Measurements from ENCODE around the gene APOA5. TPM values are rescaled to one million over a fixed set of nuclear protein-coding genes. Genes with fewer than 3 reads are reported as not detected.
A peak's percentile ranks its signal among the peaks of the same experiment; 100 is the strongest.

APOA5 gene
- total and polyA plus RNA-seq, 2 donors (not counting 3 experiments of a cell fraction or from before 2014, with no cell fraction given): not detected

DNA sequence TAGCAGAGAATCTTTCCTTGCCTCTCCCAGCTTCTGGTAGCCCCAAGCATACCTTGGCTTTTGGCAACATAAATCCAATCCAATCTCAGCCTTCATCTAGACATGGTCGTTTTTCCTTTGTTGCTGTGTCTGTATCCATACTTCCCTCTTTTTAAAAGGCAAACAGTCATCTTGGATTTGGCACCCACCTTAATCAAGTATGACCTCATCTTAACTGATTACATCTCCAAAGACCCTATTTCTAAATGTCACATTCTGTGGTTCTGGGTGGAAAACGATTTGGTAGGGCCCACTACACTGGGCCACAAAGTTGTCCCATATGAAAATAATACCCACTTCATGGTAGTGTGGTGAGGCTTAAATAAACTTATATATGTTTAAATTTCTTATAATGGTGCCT is 19.7 kb downstream of the APOA5 start:
- dilution Hi-C loops (cut with MboI; ENCODE audit: extremely low pct_ligation_motif_present, low sequenced_read_pairs) (no loop called here), intact Hi-C loops (cut with micrococcal nuclease) (loop anchor here (1.0 kb wide), 1 partner anchor 16 kb away; the partner anchor contains the start of gene ZPR1)
- Histone ChIP-seq H3K9me1 (replicated peaks; ENCODE audit: control insufficient read depth, extremely low read depth, insufficient read depth, low read length) (no peaks in the 10 kb centered on the region), H4K20me1 (replicated peaks; ENCODE audit: control insufficient read depth, extremely low read depth, insufficient read depth, low read length) (no peaks in the 10 kb centered on the region), H3K36me3 (ENCODE audit: control insufficient read depth in 2 of 2, extremely low read depth in 1 of 2, insufficient read depth in 2 of 2, low read length in 2 of 2) (peaks cover 0 to 2% of the 10 kb centered on the region in 2 experiments), H2AFZ (ENCODE audit: low read depth, low read length) (no peak overlapping the region), H3K9me3 (replicated peaks; ENCODE audit: control insufficient read depth, insufficient read depth, low read length) (no peaks in the 10 kb centered on the region), H3K4me3 (replicated peaks in 1 of 3; ENCODE audit: insufficient read depth in 1 of 3, low read depth in 1 of 3, low read length in 3 of 3) (peak overlapping the region; percentile 65 to 97 (median 96)), H3K27me3 (ENCODE audit: control insufficient read depth in 2 of 2, insufficient read depth in 2 of 2, low read length in 2 of 2) (no peaks in the 10 kb centered on the region), H3K4me2 (ENCODE audit: insufficient read depth, low read length) (peak overlapping the region; percentile 97), H3K9ac (replicated peaks; ENCODE audit: extremely low read depth, insufficient read depth, low read length) (peak overlapping the region; percentile 96), H3K4me1 (ENCODE audit: control insufficient read depth, extremely low read depth, insufficient read depth, low read length) (peaks cover 12% of the 10 kb centered on the region), H3K79me2 (ENCODE audit: control insufficient read depth, insufficient read depth, low read length) (peaks cover 25% of the 10 kb centered on the region), H3K27ac (ENCODE audit: insufficient read depth, low read depth, low read length) (peak overlapping the region; percentile 89)
- peak; percentile 28 for TF ChIP-seq JUN (IDR thresholded peaks at IDR 0.05; ENCODE audit: borderline replicate concordance, insufficient read depth, insufficient read length, low read depth)
- TF ChIP-seq MYC (IDR thresholded peaks at IDR 0.05; ENCODE audit: low read depth, low read length): no peak
- TF ChIP-seq GATA2 (IDR thresholded peaks at IDR 0.05; ENCODE audit: insufficient read depth, insufficient read length, low read depth, low read length): peak; percentile 14
- TF ChIP-seq EZH2 (IDR thresholded peaks at IDR 0.05; ENCODE audit: borderline replicate concordance, low read depth, low read length, severe bottlenecking): no peak
- BruUV-seq (replicated peaks): no TSS peak
- no peak for DNase-seq (ENCODE audit: low read depth, low spot score)
- POLR2A ChIA-PET: no interaction called here
- CTCF ChIA-PET: no interaction called here
- FAIRE-seq: no peak

GRCh38 chr11:116762132-116762531 is 29.5 kb downstream of the APOA5 start:
- Histone ChIP-seq H3K4me1 (ENCODE audit: control insufficient read depth, extremely low read depth, insufficient read depth, low read length) (no peaks in the 10 kb centered on the region), H2AFZ (ENCODE audit: low read depth, low read length) (no peak overlapping the region), H3K4me3 (replicated peaks in 1 of 3; ENCODE audit: insufficient read depth in 1 of 3, low read depth in 1 of 3, low read length in 3 of 3) (no peak overlapping the region), H3K9me3 (replicated peaks; ENCODE audit: control insufficient read depth, insufficient read depth, low read length) (no peaks in the 10 kb centered on the region), H3K4me2 (ENCODE audit: insufficient read depth, low read length) (no peak overlapping the region), H3K36me3 (ENCODE audit: control insufficient read depth in 2 of 2, extremely low read depth in 1 of 2, insufficient read depth in 2 of 2, low read length in 2 of 2) (peaks cover 15% of the 10 kb centered on the region in 2 experiments), H3K27me3 (ENCODE audit: control insufficient read depth in 2 of 2, insufficient read depth in 2 of 2, low read length in 2 of 2) (no peaks in the 10 kb centered on the region), H3K79me2 (ENCODE audit: control insufficient read depth, insufficient read depth, low read length) (peaks cover 2% of the 10 kb centered on the region), H4K20me1 (replicated peaks; ENCODE audit: control insufficient read depth, extremely low read depth, insufficient read depth, low read length) (no peaks in the 10 kb centered on the region), H3K27ac (ENCODE audit: insufficient read depth, low read depth, low read length) (no peak overlapping the region), H3K9ac (replicated peaks; ENCODE audit: extremely low read depth, insufficient read depth, low read length) (no peak overlapping the region), H3K9me1 (replicated peaks; ENCODE audit: control insufficient read depth, extremely low read depth, insufficient read depth, low read length) (no peaks in the 10 kb centered on the region)
- dilution Hi-C loops (cut with MboI; ENCODE audit: extremely low pct_ligation_motif_present, low sequenced_read_pairs): no loop called here
- ChIA-PET POLR2A (no interaction called here), CTCF (interaction anchor here (0.6 kb wide), 1 partner anchor 260 kb away, joined by 3 read pairs; no protein-coding TSS in a partner anchor)
- TF ChIP-seq, protein P1, sequence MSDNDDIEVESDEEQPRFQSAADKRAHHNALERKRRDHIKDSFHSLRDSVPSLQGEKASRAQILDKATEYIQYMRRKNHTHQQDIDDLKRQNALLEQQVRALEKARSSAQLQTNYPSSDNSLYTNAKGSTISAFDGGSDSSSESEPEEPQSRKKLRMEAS (IDR thresholded peaks at IDR 0.05; ENCODE audit: insufficient read depth, insufficient read length): no peak
- TF ChIP-seq EZH2 (IDR thresholded peaks at IDR 0.05; ENCODE audit: borderline replicate concordance, low read depth, low read length, severe bottlenecking) (no peak), MYC (IDR thresholded peaks at IDR 0.05; ENCODE audit: low read depth, low read length) (no peak), JUN (IDR thresholded peaks at IDR 0.05; ENCODE audit: borderline replicate concordance, insufficient read depth, insufficient read length, low read depth) (no peak), POLR2A (IDR thresholded peaks at IDR 0.05; ENCODE audit: low read depth, low read length) (no peak), GATA2 (IDR thresholded peaks at IDR 0.05; ENCODE audit: insufficient read depth, insufficient read length, low read depth, low read length) (no peak), POLR2AphosphoS5 (IDR thresholded peaks at IDR 0.05; ENCODE audit: insufficient read depth, low read depth, low read length) (no peak), CTCF (IDR thresholded peaks at IDR 0.05; ENCODE audit: extremely low read depth in 1 of 2, insufficient read depth in 1 of 2, low read depth in 1 of 2, low read length in 2 of 2) (no peak), FOS (IDR thresholded peaks at IDR 0.05; ENCODE audit: borderline replicate concordance, insufficient read depth, low read length) (no peak)
- intact Hi-C loops (cut with micrococcal nuclease): no loop called here
- BruUV-seq (replicated peaks): no TSS peak
- DNase-seq (ENCODE audit: low read depth, low spot score): no peak
- no peak for FAIRE-seq
